Stomach (tissue), 4 donors: Measurements from ENCODE around the gene MTF2.

Experiments used
- EP300 ChIP-seq: sonication (generic); formaldehyde crosslinking; IDR thresholded peaks from one replicate; pipeline ENCODE4 v1.6.1; 2017; ENCODE audit warnings: antibody characterized with exemption
- POLR2A ChIP-seq, 4 donors: fragments of 450-650 bp; IDR thresholded peaks; one replicate each; pipeline ENCODE4 v1.6.1; 2016; ENCODE audit warnings: antibody characterized with exemption in 4 of 4, control low read depth in 2 of 4, mild to moderate bottlenecking in 1 of 4, moderate library complexity in 1 of 4
- POLR2AphosphoS5 ChIP-seq, 3 donors: sonication (generic); formaldehyde crosslinking; IDR thresholded peaks; one replicate each; pipeline ENCODE4 v1.6.1; 2016; ENCODE audit warnings: antibody characterized with exemption in 3 of 3
- TF ChIP-seq, protein P1 (sequence below), 7 experiments: fragments of 450-650 bp in 4 of 7; fragments of 200-600 bp in 3 of 7; sonication (generic) in 3 of 7; IDR thresholded peaks; one replicate each; pipeline ENCODE4 v1.5.1; 2016 to 2019; ENCODE audit warnings: antibody characterized with exemption in 7 of 7, control low read depth in 2 of 7, mild to moderate bottlenecking in 1 of 7

DNA sequence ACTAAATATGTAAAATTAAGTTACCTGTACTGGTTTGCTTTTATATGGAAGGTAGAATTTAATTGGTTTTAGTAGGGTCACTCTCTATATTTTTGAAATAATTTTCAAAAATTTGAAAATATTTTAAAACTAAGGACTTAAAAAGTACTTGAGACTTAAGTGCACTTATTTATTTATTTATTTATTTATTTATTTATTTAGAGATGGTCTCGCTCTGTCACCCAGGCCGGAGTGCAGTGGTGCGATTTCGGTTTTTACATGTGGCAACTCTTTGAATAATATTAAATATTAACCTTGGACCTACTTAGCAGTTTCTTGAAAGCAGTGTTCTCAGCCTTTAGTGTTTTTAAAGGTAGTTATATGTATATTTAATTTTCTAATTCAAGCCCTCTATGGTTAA is 64.7 kb downstream of the MTF2 start:
- TF ChIP-seq EP300 (no peak), POLR2AphosphoS5 (IDR thresholded peaks at IDR 0.05) (no peak), POLR2A (IDR thresholded peaks at IDR 0.05) (no peak)
- TF ChIP-seq, protein P1, sequence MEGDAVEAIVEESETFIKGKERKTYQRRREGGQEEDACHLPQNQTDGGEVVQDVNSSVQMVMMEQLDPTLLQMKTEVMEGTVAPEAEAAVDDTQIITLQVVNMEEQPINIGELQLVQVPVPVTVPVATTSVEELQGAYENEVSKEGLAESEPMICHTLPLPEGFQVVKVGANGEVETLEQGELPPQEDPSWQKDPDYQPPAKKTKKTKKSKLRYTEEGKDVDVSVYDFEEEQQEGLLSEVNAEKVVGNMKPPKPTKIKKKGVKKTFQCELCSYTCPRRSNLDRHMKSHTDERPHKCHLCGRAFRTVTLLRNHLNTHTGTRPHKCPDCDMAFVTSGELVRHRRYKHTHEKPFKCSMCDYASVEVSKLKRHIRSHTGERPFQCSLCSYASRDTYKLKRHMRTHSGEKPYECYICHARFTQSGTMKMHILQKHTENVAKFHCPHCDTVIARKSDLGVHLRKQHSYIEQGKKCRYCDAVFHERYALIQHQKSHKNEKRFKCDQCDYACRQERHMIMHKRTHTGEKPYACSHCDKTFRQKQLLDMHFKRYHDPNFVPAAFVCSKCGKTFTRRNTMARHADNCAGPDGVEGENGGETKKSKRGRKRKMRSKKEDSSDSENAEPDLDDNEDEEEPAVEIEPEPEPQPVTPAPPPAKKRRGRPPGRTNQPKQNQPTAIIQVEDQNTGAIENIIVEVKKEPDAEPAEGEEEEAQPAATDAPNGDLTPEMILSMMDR (IDR thresholded peaks at IDR 0.05), result no peak
